ENCODE results near the gene RABGGTA. TPM values are rescaled to one million over a fixed set of nuclear protein-coding genes. Genes with fewer than 3 reads are reported as not detected.

The RABGGTA gene
- total RNA-seq, 1 experiment from 2014 or later: 35.3 TPM

GRCh38 chr14:24312736-24313507, 41.5 kb upstream of the RABGGTA start:
- Mint-ChIP-seq H3K4me3 (ENCODE audit: low read depth, unreplicated experiment) (no peak overlapping the region), H3K27ac (ENCODE audit: unreplicated experiment) (no peak overlapping the region), H3K36me3 (ENCODE audit: insufficient read depth, unreplicated experiment) (peaks cover 51% of the 10 kb centered on the region), H3K4me1 (ENCODE audit: low read depth, unreplicated experiment) (peaks cover 14% of the 10 kb centered on the region), H3K9me3 (ENCODE audit: low read depth, unreplicated experiment) (no peaks in the 10 kb centered on the region), H3K27me3 (ENCODE audit: unreplicated experiment) (peaks cover 23% of the 10 kb centered on the region)
- intact Hi-C loops (cut with micrococcal nuclease; ENCODE audit: unreplicated experiment): no loop called here
- no peak for DNase-seq
- CTCF ChIA-PET: interaction anchor here (0.5 kb wide), 1 partner anchor 187 kb away, joined by 3 read pairs; no protein-coding TSS in a partner anchor
- BruUV-seq (replicated peaks): no TSS peak
- no peak for TF ChIP-seq CTCF (IDR thresholded peaks at IDR 0.05; ENCODE audit: unreplicated experiment)

- intact Hi-C loops (cut with micrococcal nuclease; ENCODE audit: unreplicated experiment): no loop called here
- Mint-ChIP-seq H3K27me3 (ENCODE audit: unreplicated experiment) (peaks cover 14% of the 10 kb centered on the region), H3K4me1 (ENCODE audit: low read depth, unreplicated experiment) (peaks cover 23% of the 10 kb centered on the region), H3K27ac (ENCODE audit: unreplicated experiment) (no peak overlapping the region), H3K36me3 (ENCODE audit: insufficient read depth, unreplicated experiment) (peaks cover 50% of the 10 kb centered on the region), H3K4me3 (ENCODE audit: low read depth, unreplicated experiment) (no peak overlapping the region), H3K9me3 (ENCODE audit: low read depth, unreplicated experiment) (no peaks in the 10 kb centered on the region)
- no peak for DNase-seq
- no TSS peak for BruUV-seq (replicated peaks)
- no peak for TF ChIP-seq CTCF (IDR thresholded peaks at IDR 0.05; ENCODE audit: unreplicated experiment)
- CTCF ChIA-PET: no interaction called here
These were observed 40.6 kb upstream of the RABGGTA start for GRCh38 chr14:24311837-24312615.

GRCh38 chr14:24310646-24311604, 39.5 kb upstream of the RABGGTA start, which contains the start of gene LTB4R:
Gene LTB4R, plus strand, starts transcription at chr14:24311502. Its CDS starts 4,150 bp downstream, at chr14:24315652.
- DNase-seq: no peak
- no peak for TF ChIP-seq CTCF (IDR thresholded peaks at IDR 0.05; ENCODE audit: unreplicated experiment)
- intact Hi-C loops (cut with micrococcal nuclease; ENCODE audit: unreplicated experiment): no loop called here
- Mint-ChIP-seq H3K4me3 (ENCODE audit: low read depth, unreplicated experiment) (no peak within 1 kb of the TSS), H3K9me3 (ENCODE audit: low read depth, unreplicated experiment) (no peaks in the 10 kb centered on the region), H3K36me3 (ENCODE audit: insufficient read depth, unreplicated experiment) (peaks cover 45% of the 10 kb centered on the region), H3K27me3 (ENCODE audit: unreplicated experiment) (peaks cover 5% of the 10 kb centered on the region), H3K27ac (ENCODE audit: unreplicated experiment) (no peak within 1 kb of the TSS), H3K4me1 (ENCODE audit: low read depth, unreplicated experiment) (peaks cover 26% of the 10 kb centered on the region)
- no TSS peak for BruUV-seq (replicated peaks)
- CTCF ChIA-PET: no interaction called here

GRCh38 chr14:24310265-24310645, 38.9 kb upstream of the RABGGTA start:
- intact Hi-C loops (cut with micrococcal nuclease; ENCODE audit: unreplicated experiment): no loop called here
- peaks cover 21% of the 10 kb centered on the region for H3K4me1 Mint-ChIP-seq (ENCODE audit: low read depth, unreplicated experiment)
- CTCF ChIA-PET: no interaction called here
- peaks cover 40% of the 10 kb centered on the region for H3K36me3 Mint-ChIP-seq (ENCODE audit: insufficient read depth, unreplicated experiment)
- BruUV-seq (replicated peaks): no TSS peak
- TF ChIP-seq CTCF (IDR thresholded peaks at IDR 0.05; ENCODE audit: unreplicated experiment): no peak
- H3K27me3 Mint-ChIP-seq (ENCODE audit: unreplicated experiment): no peaks in the 10 kb centered on the region
- DNase-seq: no peak
- no peaks in the 10 kb centered on the region for H3K9me3 Mint-ChIP-seq (ENCODE audit: low read depth, unreplicated experiment)
- no peak overlapping the region for H3K27ac Mint-ChIP-seq (ENCODE audit: unreplicated experiment)
- no peak overlapping the region for H3K4me3 Mint-ChIP-seq (ENCODE audit: low read depth, unreplicated experiment)
